Esophagus muscularis mucosa (tissue), 4 donors: ENCODE data around the gene KRT28. TPM values are rescaled to one million over a fixed set of nuclear protein-coding genes. Genes with fewer than 3 reads are reported as not detected.

Experiments used
- DNase-seq: peaks from one replicate; pipeline ENCODE4 v3.0.0-alpha.2; 2017; ENCODE audit errors: extremely low spot score
- H3K27ac ChIP-seq, 4 donors: fragments of 200-600 bp; sonication (generic); replicated peaks in 1 of 4; 1 replicate in 3 of 4; 2 replicates in 1 of 4; pipeline ENCODE4 v1.5.1; 2016 to 2019; ENCODE audit warnings: mild to moderate bottlenecking in 1 of 4
- H3K27me3 ChIP-seq, 4 donors: fragments of 200-600 bp; sonication (generic); one replicate each; pipeline versions ENCODE4 v1.5.1 to v1.6.0; 2016 to 2019
- H3K36me3 ChIP-seq, 4 donors: fragments of 200-600 bp; sonication (generic); one replicate each; pipeline ENCODE4 v1.5.1; 2016 to 2019
- H3K4me1 ChIP-seq, 4 donors: fragments of 200-600 bp; sonication (generic); one replicate each; pipeline ENCODE4 v1.5.1; 2016 to 2019
- H3K4me3 ChIP-seq, 4 donors: fragments of 200-600 bp; sonication (generic); 1 replicate in 2 of 4; 2 replicates in 2 of 4; pipeline ENCODE4 v1.5.1; 2016 to 2019; ENCODE audit warnings: mild to moderate bottlenecking in 4 of 4, moderate library complexity in 1 of 4
- H3K9me3 ChIP-seq, 4 donors: fragments of 200-600 bp; sonication (generic); 1 replicate in 3 of 4; 2 replicates in 1 of 4; pipeline ENCODE4 v1.5.1; 2016 to 2019
- EP300 ChIP-seq: sonication (generic); formaldehyde crosslinking; IDR thresholded peaks from one replicate; pipeline ENCODE4 v1.6.1; 2017; ENCODE audit warnings: antibody characterized with exemption
- POLR2A ChIP-seq: fragments of 450-650 bp; IDR thresholded peaks from one replicate; pipeline ENCODE4 v1.6.1; 2017; ENCODE audit warnings: antibody characterized with exemption, moderate library complexity, mild to moderate bottlenecking, low read depth
- POLR2AphosphoS5 ChIP-seq, 2 donors: sonication (generic); formaldehyde crosslinking; IDR thresholded peaks; one replicate each; pipeline ENCODE4 v1.6.1; 2017; ENCODE audit warnings: antibody characterized with exemption in 2 of 2
- WGBS: methylation state at CpG from one replicate; pipeline ENCODE4 v1.1.5; 2018; 5-methylcytosine and 5-hydroxymethylcytosine counted together
- intact Hi-C: fragments of 100-400 bp; cut with DNase I; formaldehyde crosslinking; loops from one replicate; pipeline ENCODE4 v1.15.1; 2023
- total RNA-seq, 4 donors: library from RNA; depleted of rRNA; stranded (reverse); fragments of >200 nt; gene quantifications; one replicate each; pipeline versions ENCODE4 v1.1.0 to v1.2.1, GENCODE V29; 2016
- TF ChIP-seq, protein P1 (sequence below), 3 experiments: fragments of 200-600 bp in 2 of 3; fragments of 450-650 bp in 1 of 3; sonication (generic) in 2 of 3; IDR thresholded peaks; one replicate each; pipeline ENCODE4 v1.5.1; 2017 to 2019; ENCODE audit warnings: antibody characterized with exemption in 3 of 3, mild to moderate bottlenecking in 2 of 3, moderate library complexity in 1 of 3

KRT28 gene
- total RNA-seq, 4 donors from 2014 or later: not detected

DNA sequence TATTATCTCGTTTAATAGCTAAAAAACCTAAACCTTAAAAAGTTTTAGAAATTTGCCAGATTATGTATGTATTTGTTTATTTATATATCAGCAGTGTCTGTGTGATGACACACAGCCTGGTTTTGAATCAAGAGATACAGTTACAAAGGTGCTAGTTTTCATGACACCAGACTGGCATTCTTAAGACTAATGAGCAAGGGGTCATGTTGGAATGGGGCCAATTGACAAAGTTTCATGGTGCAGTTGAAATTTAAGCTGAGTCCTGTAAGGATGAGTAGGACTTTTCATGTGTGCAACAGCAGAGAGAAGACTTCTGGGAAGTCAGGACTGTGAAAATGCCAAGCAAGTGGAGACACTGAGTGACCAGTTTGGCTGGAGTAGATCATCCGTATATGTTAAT is 25.8 kb upstream of the KRT28 start:
- Histone ChIP-seq H3K36me3 (peaks cover 0 to 9% (median 0%) of the 10 kb centered on the region in 4 donors), H3K4me3 (no peak overlapping the region), H3K9me3 (no peaks in the 10 kb centered on the region), H3K27me3 (no peaks in the 10 kb centered on the region), H3K4me1 (peaks cover 10 to 25% (median 21%) of the 10 kb centered on the region in 4 donors), H3K27ac (no peak overlapping the region)
- TF ChIP-seq POLR2A (no peak), POLR2AphosphoS5 (IDR thresholded peaks at IDR 0.05) (no peak), EP300 (no peak)
- TF ChIP-seq, protein P1, sequence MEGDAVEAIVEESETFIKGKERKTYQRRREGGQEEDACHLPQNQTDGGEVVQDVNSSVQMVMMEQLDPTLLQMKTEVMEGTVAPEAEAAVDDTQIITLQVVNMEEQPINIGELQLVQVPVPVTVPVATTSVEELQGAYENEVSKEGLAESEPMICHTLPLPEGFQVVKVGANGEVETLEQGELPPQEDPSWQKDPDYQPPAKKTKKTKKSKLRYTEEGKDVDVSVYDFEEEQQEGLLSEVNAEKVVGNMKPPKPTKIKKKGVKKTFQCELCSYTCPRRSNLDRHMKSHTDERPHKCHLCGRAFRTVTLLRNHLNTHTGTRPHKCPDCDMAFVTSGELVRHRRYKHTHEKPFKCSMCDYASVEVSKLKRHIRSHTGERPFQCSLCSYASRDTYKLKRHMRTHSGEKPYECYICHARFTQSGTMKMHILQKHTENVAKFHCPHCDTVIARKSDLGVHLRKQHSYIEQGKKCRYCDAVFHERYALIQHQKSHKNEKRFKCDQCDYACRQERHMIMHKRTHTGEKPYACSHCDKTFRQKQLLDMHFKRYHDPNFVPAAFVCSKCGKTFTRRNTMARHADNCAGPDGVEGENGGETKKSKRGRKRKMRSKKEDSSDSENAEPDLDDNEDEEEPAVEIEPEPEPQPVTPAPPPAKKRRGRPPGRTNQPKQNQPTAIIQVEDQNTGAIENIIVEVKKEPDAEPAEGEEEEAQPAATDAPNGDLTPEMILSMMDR (IDR thresholded peaks at IDR 0.05): no peak
- intact Hi-C loops: no loop called here
- DNase-seq: no peak
- WGBS: 80% methylated on average over 2 of the region's 2 CpGs

DNA sequence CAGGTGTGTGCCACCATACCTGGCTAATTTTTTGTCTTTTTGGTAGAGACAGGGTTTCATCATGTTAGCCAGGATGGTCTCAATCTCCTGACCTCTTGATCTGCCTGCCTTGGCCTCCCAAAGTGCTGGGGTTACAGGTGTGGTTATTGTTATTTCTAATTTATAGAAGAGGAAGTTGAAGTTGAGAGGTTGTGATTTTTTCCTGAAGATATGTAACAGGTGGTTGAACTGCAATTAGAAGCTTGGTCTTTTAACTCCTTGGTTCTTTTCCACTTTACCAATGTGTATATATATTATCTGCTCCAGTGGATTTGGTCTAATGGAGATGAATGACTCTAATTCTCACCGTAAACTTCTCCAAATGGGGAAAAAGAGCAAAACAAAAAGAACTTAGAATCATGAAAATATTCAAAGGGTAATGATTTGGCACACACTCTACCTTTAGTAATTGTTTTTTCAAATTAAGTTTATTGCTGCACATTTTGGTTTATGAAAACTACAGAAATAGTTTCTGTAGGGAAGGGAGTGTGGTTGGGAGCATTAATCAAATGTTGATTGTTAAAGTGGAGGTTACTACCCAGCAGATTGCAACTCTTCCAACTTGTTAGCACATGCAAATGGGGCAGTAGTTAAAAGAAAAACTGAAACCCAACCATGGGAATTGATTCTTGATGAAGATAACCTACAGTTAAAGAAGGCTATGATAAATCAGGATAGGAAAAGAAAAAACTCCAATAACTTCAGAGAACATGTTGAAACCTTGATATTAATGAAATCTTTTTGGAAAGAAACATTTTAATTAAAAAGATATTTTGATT is 24.5 kb upstream of the KRT28 start:
- intact Hi-C loops: no loop called here
- H3K27me3 ChIP-seq: no peaks in the 10 kb centered on the region
- no peak overlapping the region for H3K27ac ChIP-seq
- TF ChIP-seq, protein P1 (IDR thresholded peaks at IDR 0.05): no peak
- TF ChIP-seq EP300 (no peak), POLR2AphosphoS5 (IDR thresholded peaks at IDR 0.05) (no peak), POLR2A (no peak)
- DNase-seq: no peak
- 92% methylated on average over 1 of the region's 1 CpG for WGBS
- no peak overlapping the region for H3K4me3 ChIP-seq
- H3K9me3 ChIP-seq: no peaks in the 10 kb centered on the region
- peaks cover 19 to 32% (median 24%) of the 10 kb centered on the region in 4 donors for H3K4me1 ChIP-seq
- H3K36me3 ChIP-seq: peaks cover 0 to 9% (median 0%) of the 10 kb centered on the region in 4 donors

DNA sequence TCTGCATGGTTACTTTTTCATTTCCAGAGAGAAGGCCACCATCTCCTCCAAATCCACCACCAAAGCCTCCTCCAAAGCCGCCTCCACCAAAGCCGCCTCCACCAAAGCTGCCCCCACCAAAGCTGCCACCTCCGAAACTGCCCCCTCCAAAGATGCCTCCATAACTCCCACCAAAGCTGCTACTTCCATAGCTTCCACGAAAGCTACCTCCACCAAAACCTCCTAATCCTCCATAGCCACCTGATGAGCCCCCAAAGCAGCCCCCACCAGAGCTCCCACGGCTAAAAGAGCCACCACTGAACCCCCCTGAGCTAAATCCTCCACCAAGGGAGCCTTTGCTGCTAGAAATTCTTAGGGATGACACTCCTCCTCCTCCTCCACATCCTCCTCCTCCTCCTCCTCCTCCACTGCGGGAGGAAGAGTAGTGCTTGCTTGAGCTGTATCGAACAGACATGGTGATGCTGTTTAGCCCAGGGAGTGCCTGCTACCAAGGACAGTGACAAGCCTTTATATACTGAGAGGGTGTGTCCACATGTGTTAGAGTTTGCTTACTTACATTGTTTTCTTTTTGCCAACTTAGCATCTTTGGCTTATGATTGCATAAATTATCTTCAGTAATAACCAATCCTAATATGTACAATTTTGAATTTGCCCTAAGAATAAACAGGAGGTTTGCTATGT is 22.5 kb upstream of the KRT28 start, which contains the start of gene KRT10:
TSS of gene KRT10 (minus strand) at position 483 of the 681 bp plus-strand sequence. CDS start at position 454, 29 bp downstream.
- H3K27ac ChIP-seq: no peak within 1 kb of the TSS
- no peaks in the 10 kb centered on the region for H3K9me3 ChIP-seq
- no peak for TF ChIP-seq POLR2A
- no peak for TF ChIP-seq POLR2AphosphoS5 (IDR thresholded peaks at IDR 0.05)
- TF ChIP-seq, protein P1 (IDR thresholded peaks at IDR 0.05): no peak
- TF ChIP-seq EP300: no peak
- WGBS: 96% methylated on average over 7 of the region's 7 CpGs
- intact Hi-C loops: no loop called here
- no peak within 1 kb of the TSS for H3K4me3 ChIP-seq
- H3K36me3 ChIP-seq: peaks cover 0 to 9% (median 3%) of the 10 kb centered on the region in 4 donors
- no peaks in the 10 kb centered on the region for H3K27me3 ChIP-seq
- H3K4me1 ChIP-seq: peaks cover 12 to 23% (median 19%) of the 10 kb centered on the region in 4 donors
- DNase-seq: no peak

DNA sequence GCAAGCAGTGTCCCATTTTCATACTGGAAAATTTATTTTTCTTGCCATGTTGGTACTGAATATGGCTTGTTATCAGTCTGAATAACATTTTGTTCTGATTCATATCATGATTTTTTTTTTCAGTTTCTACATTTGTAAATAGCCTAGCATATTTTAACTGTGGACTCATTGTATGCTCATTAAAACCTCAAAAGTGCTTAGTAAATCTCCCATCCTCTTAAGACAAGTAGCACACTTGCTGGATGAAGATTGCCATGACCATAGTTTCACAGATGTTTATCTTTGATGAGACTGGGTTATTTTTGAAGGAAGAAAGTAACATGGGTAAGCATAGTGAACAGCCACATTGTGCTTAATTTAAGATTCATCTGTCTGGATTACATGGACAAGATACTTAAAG is 21.8 kb upstream of the KRT28 start:
- peaks cover 12 to 21% (median 18%) of the 10 kb centered on the region in 4 donors for H3K4me1 ChIP-seq
- no peaks in the 10 kb centered on the region for H3K9me3 ChIP-seq
- no peak for DNase-seq
- TF ChIP-seq POLR2AphosphoS5 (IDR thresholded peaks at IDR 0.05): no peak
- no peak for TF ChIP-seq EP300
- TF ChIP-seq POLR2A: no peak
- TF ChIP-seq, protein P1 (IDR thresholded peaks at IDR 0.05): no peak
- H3K36me3 ChIP-seq: peaks cover 0 to 14% (median 6%) of the 10 kb centered on the region in 4 donors
- intact Hi-C loops: no loop called here
- no peaks in the 10 kb centered on the region for H3K27me3 ChIP-seq
- no peak overlapping the region for H3K27ac ChIP-seq
- H3K4me3 ChIP-seq: no peak overlapping the region
